WTC11 (cell line): ENCODE data around the gene NOL4L.

ENCODE experiments used
- ATF6 ChIP-seq: sonication (generic); formaldehyde crosslinking; IDR thresholded peaks from 2 replicates; pipeline ENCODE4 v1.8.1; 2023; ENCODE audit warnings: mild to moderate bottlenecking, missing genetic modification reagents
- CTCF ChIP-seq: fragments of 200-600 bp; IDR thresholded peaks from 2 replicates; pipeline ENCODE4 v1.8.0; 2022; ENCODE audit warnings: antibody characterized with exemption
- ELF4 ChIP-seq: sonication (generic); formaldehyde crosslinking; IDR thresholded peaks from 2 replicates; pipeline ENCODE4 v1.8.1; 2022; ENCODE audit warnings: low read depth, mild to moderate bottlenecking, moderate library complexity, missing genetic modification reagents
- MLX ChIP-seq: sonication (generic); formaldehyde crosslinking; IDR thresholded peaks from 2 replicates; pipeline ENCODE4 v1.8.1; 2023; ENCODE audit warnings: mild to moderate bottlenecking, missing genetic modification reagents, moderate library complexity
- RELA ChIP-seq: sonication (generic); formaldehyde crosslinking; IDR thresholded peaks from 2 replicates; pipeline ENCODE4 v1.8.1; 2022; ENCODE audit warnings: missing genetic modification reagents, mild to moderate bottlenecking, borderline replicate concordance
- SP1 ChIP-seq: sonication (generic); formaldehyde crosslinking; conservative IDR thresholded peaks from 2 replicates; pipeline ENCODE4 v1.8.1; 2022; ENCODE audit warnings: missing genetic modification reagents
- TEAD1 ChIP-seq: sonication (generic); formaldehyde crosslinking; IDR thresholded peaks from 2 replicates; pipeline ENCODE4 v1.8.0; 2022; ENCODE audit warnings: mild to moderate bottlenecking, missing genetic modification reagents
- USF1 ChIP-seq: sonication (generic); formaldehyde crosslinking; IDR thresholded peaks from 2 replicates; pipeline ENCODE4 v1.8.0; 2022; ENCODE audit warnings: mild to moderate bottlenecking, missing genetic modification reagents

GRCh38 chr20:32453467-32454163 lies 131.5 kb downstream of the NOL4L start:
- TF ChIP-seq CTCF (no peak), SP1 (no peak), USF1 (no peak), TEAD1 (no peak), RELA (CRISPR knock-in tag) (no peak), ELF4 (CRISPR knock-in tag) (no peak), MLX (no peak), ATF6 (CRISPR knock-in tag) (no peak)
